IPS-15b (cell line): ENCODE measurements around the gene KAT6B.
"Not testable (repeated sequence)": the region's sequence is repeated elsewhere in the genome, so short reads cannot be mapped to it uniquely, and the experiment has no call there.

Experiments used
- H3K27me3 ChIP-seq: one replicate; pipeline ENCODE4 v1.6.1; 2013; ENCODE audit warnings: low read length; ENCODE audit not compliant: control insufficient read depth, insufficient read depth
- H3K36me3 ChIP-seq: one replicate; pipeline ENCODE4 v1.6.1; 2013; ENCODE audit warnings: low read length; ENCODE audit not compliant: control insufficient read depth, insufficient read depth
- H3K4me1 ChIP-seq: one replicate; pipeline ENCODE4 v1.6.1; 2013; ENCODE audit warnings: mild to moderate bottlenecking, low read length; ENCODE audit not compliant: control insufficient read depth, insufficient read depth
- H3K4me3 ChIP-seq: one replicate; pipeline ENCODE4 v1.5.1; 2013; ENCODE audit warnings: low read depth, low read length
- H3K9ac ChIP-seq: one replicate; pipeline ENCODE4 v1.6.1; 2013; ENCODE audit warnings: low read depth, mild to moderate bottlenecking, low read length
- H3K9me3 ChIP-seq: one replicate; pipeline ENCODE4 v1.6.1; 2013; ENCODE audit warnings: mild to moderate bottlenecking, low read length; ENCODE audit not compliant: control insufficient read depth, insufficient read depth

The KAT6B gene

DNA sequence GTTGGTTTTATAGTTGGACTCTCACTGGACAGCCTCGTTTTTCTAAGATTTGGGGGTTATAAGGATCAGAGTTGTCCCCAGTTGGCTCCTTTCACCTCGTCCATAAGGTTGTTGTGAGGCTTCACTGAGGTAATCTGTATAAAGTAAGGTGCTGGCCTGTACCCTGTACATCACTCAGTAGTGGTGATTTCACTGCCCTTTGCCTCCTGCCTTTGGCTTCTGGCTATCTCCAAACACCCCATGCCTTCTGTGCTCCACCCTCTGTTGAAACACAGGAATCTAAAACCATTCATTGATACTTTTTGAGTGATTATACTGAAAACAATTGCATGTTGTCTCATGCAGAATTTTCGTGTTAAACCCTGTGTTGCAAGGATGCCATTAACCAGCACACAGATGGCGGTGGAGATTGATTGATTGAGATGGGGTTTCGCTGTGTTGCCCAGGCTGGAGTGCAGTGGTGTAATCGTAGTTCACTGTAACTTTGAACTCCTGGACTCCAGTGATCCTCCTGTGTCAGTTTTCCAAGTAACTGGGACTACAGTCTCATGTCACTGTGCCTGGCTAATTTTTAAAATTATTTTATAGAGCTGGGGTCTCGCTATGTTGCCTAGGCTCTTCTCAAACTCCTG is 55.0 kb downstream of the KAT6B start:
- Histone ChIP-seq H3K36me3 (no peaks in the 10 kb centered on the region), H3K9ac (no peak overlapping the region), H3K27me3 (no peaks in the 10 kb centered on the region), H3K9me3 (no peaks in the 10 kb centered on the region), H3K4me3 (no peak overlapping the region), H3K4me1 (peaks cover under 1% of the 10 kb centered on the region)

- Histone ChIP-seq H3K9ac (no peak overlapping the region), H3K4me3 (no peak overlapping the region), H3K9me3 (no peaks in the 10 kb centered on the region), H3K27me3 (no peaks in the 10 kb centered on the region), H3K36me3 (no peaks in the 10 kb centered on the region), H3K4me1 (no peaks in the 10 kb centered on the region)
Measured at GRCh38 chr10:74882427-74882826, 56.0 kb downstream of the KAT6B start.

DNA sequence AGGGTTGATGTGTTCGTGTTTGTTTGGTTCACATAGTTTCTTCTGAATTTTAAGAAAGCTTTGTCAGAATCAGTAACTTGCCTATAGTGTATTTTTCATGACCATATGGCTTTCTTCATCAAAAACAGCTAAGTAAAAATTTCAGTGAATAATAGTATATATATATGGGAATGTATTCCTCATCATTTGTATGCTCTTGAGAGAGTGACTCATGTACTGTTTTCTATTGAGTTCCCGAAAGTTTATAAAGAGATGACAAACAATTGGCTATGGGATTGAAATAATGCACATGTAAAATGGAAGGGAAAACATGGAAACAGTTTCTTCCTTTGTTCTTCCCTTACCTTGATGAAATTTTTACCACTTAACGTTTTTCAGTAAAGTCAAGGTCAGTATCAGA is 56.4 kb downstream of the KAT6B start:
- Histone ChIP-seq H3K36me3 (no peaks in the 10 kb centered on the region), H3K4me3 (no peak overlapping the region), H3K9me3 (no peaks in the 10 kb centered on the region), H3K27me3 (no peaks in the 10 kb centered on the region), H3K9ac (no peak overlapping the region), H3K4me1 (no peaks in the 10 kb centered on the region)

GRCh38 chr10:74883428-74883827 is 57.0 kb downstream of the KAT6B start:
- H3K4me3 ChIP-seq, result no peak overlapping the region
- no peaks in the 10 kb centered on the region for H3K4me1 ChIP-seq
- H3K9ac ChIP-seq, result no peak overlapping the region
- no peaks in the 10 kb centered on the region for H3K27me3 ChIP-seq
- no peaks in the 10 kb centered on the region for H3K9me3 ChIP-seq
- no peaks in the 10 kb centered on the region for H3K36me3 ChIP-seq

DNA sequence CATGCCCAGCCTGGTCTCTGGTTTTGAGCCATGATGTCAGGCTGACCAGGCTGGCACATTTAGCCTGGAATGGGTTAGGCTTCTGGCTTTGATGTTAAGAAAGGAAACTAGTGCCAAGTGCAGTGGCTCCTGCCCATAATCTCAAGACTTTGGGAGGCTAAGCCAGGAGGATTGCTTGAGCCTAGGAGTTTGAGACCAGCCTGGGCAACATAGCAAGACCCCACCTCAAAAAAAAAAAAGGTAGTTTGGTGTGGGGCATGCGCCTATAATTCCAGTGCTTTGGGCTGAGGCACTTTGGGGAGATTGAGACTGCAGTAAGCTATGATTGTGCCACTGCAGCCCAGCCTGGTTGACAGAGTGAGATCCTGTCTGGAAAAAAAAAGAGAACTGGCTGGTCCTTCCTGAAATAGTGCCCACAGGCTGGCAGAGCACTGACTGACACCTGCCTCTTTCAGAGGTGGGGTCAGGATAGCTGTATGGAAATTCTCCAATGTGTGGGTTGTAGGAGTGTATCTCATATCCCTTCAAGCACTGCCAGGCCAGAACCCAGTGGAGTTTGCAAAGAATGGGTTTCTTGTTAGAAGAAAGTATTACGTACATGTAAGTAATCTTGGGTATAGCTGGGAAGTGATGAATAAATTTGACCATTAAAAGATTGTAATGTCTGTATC is 61.3 kb downstream of the KAT6B start:
- Histone ChIP-seq H3K9me3 (no peaks in the 10 kb centered on the region), H3K4me3 (no peak overlapping the region), H3K36me3 (no peaks in the 10 kb centered on the region), H3K27me3 (no peaks in the 10 kb centered on the region), H3K4me1 (no peaks in the 10 kb centered on the region), H3K9ac (no peak overlapping the region)

GRCh38 chr10:74888962-74889661 is 62.7 kb downstream of the KAT6B start:
- Histone ChIP-seq H3K4me1 (no peaks in the 10 kb centered on the region), H3K4me3 (no peak overlapping the region), H3K9me3 (no peaks in the 10 kb centered on the region), H3K9ac (no peak overlapping the region), H3K27me3 (no peaks in the 10 kb centered on the region), H3K36me3 (no peaks in the 10 kb centered on the region)

DNA sequence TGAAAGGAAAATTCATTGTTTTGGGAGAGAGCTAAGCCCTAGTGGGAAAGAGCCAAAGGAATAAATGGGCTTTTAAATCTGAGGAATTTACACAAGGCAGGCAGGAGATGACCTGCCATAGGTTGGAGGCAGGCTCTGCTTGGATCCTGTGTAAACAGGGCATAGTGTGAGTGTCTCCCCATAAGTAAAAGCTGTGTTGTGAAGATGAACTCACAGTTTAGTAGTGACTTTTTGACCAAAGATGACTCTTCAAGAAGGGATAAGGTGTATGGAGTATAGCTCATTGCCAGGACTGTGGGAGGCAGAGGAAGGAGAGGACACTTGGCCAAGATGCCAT is 63.2 kb downstream of the KAT6B start:
- Histone ChIP-seq H3K9me3 (no peaks in the 10 kb centered on the region), H3K9ac (no peak overlapping the region), H3K4me1 (no peaks in the 10 kb centered on the region)

GRCh38 chr10:74890460-74890859 is 64.1 kb downstream of the KAT6B start:
- Histone ChIP-seq H3K27me3 (no peaks in the 10 kb centered on the region), H3K9me3 (no peaks in the 10 kb centered on the region), H3K36me3 (no peaks in the 10 kb centered on the region), H3K9ac (no peak overlapping the region), H3K4me1 (no peaks in the 10 kb centered on the region), H3K4me3 (no peak overlapping the region)

More for the DNA sequence above, 63.2 kb downstream of the KAT6B start:
- Histone ChIP-seq H3K36me3 (no peaks in the 10 kb centered on the region), H3K27me3 (no peaks in the 10 kb centered on the region), H3K4me3 (no peak overlapping the region)

- H3K36me3 ChIP-seq, result no peaks in the 10 kb centered on the region
- H3K9ac ChIP-seq, result no peak overlapping the region
- no peaks in the 10 kb centered on the region for H3K27me3 ChIP-seq
- H3K4me3 ChIP-seq, result no peak overlapping the region
- no peaks in the 10 kb centered on the region for H3K9me3 ChIP-seq
- no peaks in the 10 kb centered on the region for H3K4me1 ChIP-seq
Measured at GRCh38 chr10:74891053-74891452, 64.7 kb downstream of the KAT6B start.

- H3K27me3 ChIP-seq, result no peaks in the 10 kb centered on the region
- no peak overlapping the region for H3K4me3 ChIP-seq
- no peak overlapping the region for H3K9ac ChIP-seq
- H3K4me1 ChIP-seq, result no peaks in the 10 kb centered on the region
- H3K36me3 ChIP-seq, result no peaks in the 10 kb centered on the region
- no peaks in the 10 kb centered on the region for H3K9me3 ChIP-seq
Measured at GRCh38 chr10:74892839-74893238, 66.4 kb downstream of the KAT6B start.

DNA sequence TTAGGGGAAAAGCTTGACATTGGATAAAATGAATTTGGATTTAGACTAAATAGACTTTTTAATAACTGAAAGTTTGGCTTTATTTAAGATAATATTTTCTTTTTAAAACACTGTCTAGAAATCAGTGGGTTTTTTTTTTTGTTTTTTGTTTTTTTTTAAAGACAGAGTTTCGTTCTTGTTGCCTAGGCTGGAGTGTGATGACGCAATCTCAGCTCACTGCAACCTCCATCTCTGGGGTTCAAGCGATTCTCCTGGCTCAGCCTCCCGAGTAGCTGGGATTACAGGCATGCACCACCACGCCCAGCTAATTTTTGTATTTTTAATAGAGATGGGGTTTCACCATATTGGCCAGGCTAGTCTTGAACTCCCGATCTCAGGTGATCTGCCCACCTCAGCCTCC is 66.9 kb downstream of the KAT6B start:
- not testable (repeated sequence) for H3K36me3 ChIP-seq, H3K27me3 ChIP-seq, H3K9ac ChIP-seq, H3K4me3 ChIP-seq, H3K9me3 ChIP-seq, H3K4me1 ChIP-seq
